NT2/D1 (cell line): ENCODE results near the gene CCDC97.

Experiments
- DNase-seq: peaks from one replicate; pipeline ENCODE4 v3.0.0-alpha.2; 2011; ENCODE audit warnings: low read depth, low spot score
- H3K27me3 ChIP-seq: 2 replicates; pipeline ENCODE4 v1.6.0; 2011; ENCODE audit warnings: mild to moderate bottlenecking; ENCODE audit not compliant: insufficient read length, insufficient read depth
- H3K36me3 ChIP-seq: 2 replicates; pipeline ENCODE4 v1.6.1; 2011; ENCODE audit warnings: mild to moderate bottlenecking, low read length, mixed read lengths; ENCODE audit not compliant: insufficient read depth, insufficient read length
- H3K4me1 ChIP-seq: 2 replicates; pipeline ENCODE4 v1.5.1; 2011; ENCODE audit not compliant: insufficient read depth, insufficient read length
- H3K4me3 ChIP-seq: 2 replicates; pipeline ENCODE4 v1.5.1; 2011; ENCODE audit warnings: low read depth; ENCODE audit not compliant: insufficient read length
- H3K9ac ChIP-seq: 2 replicates; pipeline ENCODE4 v1.6.0; 2011; ENCODE audit warnings: low read depth; ENCODE audit not compliant: insufficient read length
- H3K9me3 ChIP-seq: 2 replicates; pipeline ENCODE4 v1.5.1; 2011; ENCODE audit warnings: mild to moderate bottlenecking, low read length; ENCODE audit not compliant: insufficient read depth
- SUZ12 ChIP-seq: IDR thresholded peaks from 2 replicates; pipeline ENCODE4 v1.6.1; 2011; ENCODE audit not compliant: insufficient read length, insufficient read depth; ENCODE audit errors: extremely low read depth
- YY1 ChIP-seq: IDR thresholded peaks from 2 replicates; pipeline ENCODE4 v1.6.1; 2011; ENCODE audit not compliant: insufficient read length, insufficient read depth
- ZNF274 ChIP-seq: IDR thresholded peaks from 2 replicates; pipeline ENCODE4 v1.6.1; 2011; ENCODE audit warnings: mild to moderate bottlenecking, low read depth, low read length

Gene CCDC97

DNA sequence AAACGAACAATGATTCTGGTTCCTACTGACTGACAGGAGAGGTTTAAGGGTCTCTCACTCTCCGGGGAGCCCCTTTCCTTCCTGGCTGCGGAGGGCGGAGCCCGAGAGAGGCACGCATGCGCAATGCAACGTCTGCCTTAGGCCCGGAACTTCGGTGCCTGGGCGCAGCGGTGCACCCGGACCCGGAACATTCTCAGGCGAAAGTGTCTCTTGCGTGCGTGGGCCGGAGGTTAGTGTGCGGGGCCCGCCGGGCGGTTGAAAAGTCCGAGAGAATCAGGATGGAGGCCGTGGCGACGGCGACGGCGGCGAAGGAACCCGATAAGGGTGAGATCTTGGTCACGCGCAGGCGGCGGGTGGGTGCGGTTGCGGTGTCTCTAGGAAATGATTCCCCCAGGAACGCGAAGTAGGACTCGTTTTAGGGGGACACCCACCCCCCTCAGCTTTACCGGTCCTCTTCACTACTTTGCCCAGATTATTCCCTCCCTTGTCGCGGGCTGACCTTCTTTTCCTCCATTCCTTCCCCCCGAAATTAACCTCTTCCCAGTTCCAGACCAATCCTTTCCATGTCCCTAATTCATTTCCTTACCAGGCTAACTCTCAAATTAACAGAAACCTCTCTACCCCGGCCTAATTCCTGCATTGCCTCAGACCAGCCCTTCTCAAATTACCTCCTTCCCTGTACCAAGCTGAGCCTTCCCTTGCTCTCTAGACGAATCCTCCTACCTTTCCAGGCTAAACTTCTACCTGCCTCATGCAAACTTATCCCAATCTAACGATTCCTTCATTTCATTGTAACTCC lies at the start of gene CCDC97:
TSS of gene CCDC97 (plus strand) at position 140 of the 799 bp plus-strand sequence. CDS start at position 279, 139 bp downstream.
- Histone ChIP-seq H3K4me3 (peak within 1 kb of the TSS; percentile 79), H3K4me1 (peaks cover 5% of the 10 kb centered on the region), H3K9ac (peak within 1 kb of the TSS; percentile 93), H3K27me3 (no peaks in the 10 kb centered on the region), H3K36me3 (peaks cover 54% of the 10 kb centered on the region), H3K9me3 (no peaks in the 10 kb centered on the region)
- peak; percentile 66 for DNase-seq
- TF ChIP-seq YY1 (peak; percentile 11), ZNF274 (no peak)

GRCh38 chr19:41261474-41262190 lies 48.3 kb upstream of the CCDC97 start:
- H3K27me3 ChIP-seq: no peaks in the 10 kb centered on the region
- no peak for TF ChIP-seq ZNF274
- TF ChIP-seq SUZ12: no peak
- TF ChIP-seq YY1: no peak
- peaks cover 2% of the 10 kb centered on the region for H3K4me1 ChIP-seq
- DNase-seq: no peak
- H3K4me3 ChIP-seq: peak overlapping the region; percentile 30
- peak overlapping the region; percentile 92 for H3K9ac ChIP-seq
- H3K9me3 ChIP-seq: no peaks in the 10 kb centered on the region
- peaks cover 51% of the 10 kb centered on the region for H3K36me3 ChIP-seq

- Histone ChIP-seq H3K36me3 (peaks cover 53% of the 10 kb centered on the region), H3K4me3 (peak overlapping the region; percentile 81), H3K27me3 (no peaks in the 10 kb centered on the region), H3K9ac (peak overlapping the region; percentile 92), H3K4me1 (peaks cover 2% of the 10 kb centered on the region), H3K9me3 (no peaks in the 10 kb centered on the region)
- no peak for DNase-seq
- TF ChIP-seq SUZ12 (no peak), ZNF274 (no peak)
Measured at GRCh38 chr19:41263042-41263849, 46.7 kb upstream of the CCDC97 start.

DNA sequence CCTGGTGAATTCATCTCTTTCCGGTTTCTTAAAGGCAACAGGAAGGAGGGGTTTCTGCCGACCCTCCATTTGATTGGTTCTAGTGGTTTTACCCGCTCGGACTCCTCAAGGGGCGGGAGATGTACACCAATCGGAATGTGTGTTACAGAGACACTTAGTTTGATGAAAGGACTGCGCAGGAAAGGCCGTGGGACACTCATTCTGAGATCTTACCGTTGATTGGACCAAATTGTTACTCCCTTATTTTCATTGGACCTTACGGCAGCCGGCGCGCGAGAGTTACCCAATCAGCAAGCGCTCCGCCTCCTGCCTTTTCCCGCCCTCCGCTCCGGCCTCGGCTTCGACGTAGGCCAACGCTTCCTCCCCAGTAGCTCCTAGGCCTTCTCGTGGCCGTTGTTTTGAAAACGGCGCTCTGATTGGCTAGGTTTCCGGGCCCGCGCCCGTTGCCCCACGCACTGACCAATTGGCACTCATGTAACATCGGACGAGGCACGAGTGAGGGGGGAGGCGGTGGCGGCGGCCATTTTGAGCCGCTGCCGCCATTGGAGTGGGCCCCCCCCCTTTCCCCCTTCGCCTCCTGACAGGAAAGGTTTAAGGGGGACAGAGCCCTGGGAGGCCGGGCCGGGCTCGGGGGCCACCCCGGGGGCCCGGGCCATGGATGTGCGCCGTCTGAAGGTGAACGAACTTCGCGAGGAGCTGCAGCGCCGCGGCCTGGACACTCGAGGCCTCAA lies 46.0 kb upstream of the CCDC97 start, which contains the start of gene HNRNPUL1:
TSS of gene HNRNPUL1 (plus strand) at position 523 of the 731 bp plus-strand sequence. CDS start at position 655, 132 bp downstream.
- TF ChIP-seq SUZ12 (no peak), YY1 (peak; percentile 77)
- Histone ChIP-seq H3K4me1 (peaks cover 2% of the 10 kb centered on the region), H3K4me3 (peak within 1 kb of the TSS; percentile 85), H3K36me3 (peaks cover 53% of the 10 kb centered on the region), H3K9me3 (no peaks in the 10 kb centered on the region), H3K9ac (peak within 1 kb of the TSS; percentile 100), H3K27me3 (no peaks in the 10 kb centered on the region)
- DNase-seq: peak; percentile 98

GRCh38 chr19:41264581-41265394 lies 45.2 kb upstream of the CCDC97 start:
- Histone ChIP-seq H3K4me3 (peak overlapping the region; percentile 85), H3K27me3 (no peaks in the 10 kb centered on the region), H3K4me1 (peaks cover 2% of the 10 kb centered on the region), H3K36me3 (peaks cover 53% of the 10 kb centered on the region), H3K9ac (peak overlapping the region; percentile 100), H3K9me3 (no peaks in the 10 kb centered on the region)
- no peak for TF ChIP-seq YY1
- no peak for TF ChIP-seq ZNF274
- no peak for TF ChIP-seq SUZ12
- DNase-seq: no peak
